Measurements from ENCODE around the gene CST9L.

Gene CST9L

DNA sequence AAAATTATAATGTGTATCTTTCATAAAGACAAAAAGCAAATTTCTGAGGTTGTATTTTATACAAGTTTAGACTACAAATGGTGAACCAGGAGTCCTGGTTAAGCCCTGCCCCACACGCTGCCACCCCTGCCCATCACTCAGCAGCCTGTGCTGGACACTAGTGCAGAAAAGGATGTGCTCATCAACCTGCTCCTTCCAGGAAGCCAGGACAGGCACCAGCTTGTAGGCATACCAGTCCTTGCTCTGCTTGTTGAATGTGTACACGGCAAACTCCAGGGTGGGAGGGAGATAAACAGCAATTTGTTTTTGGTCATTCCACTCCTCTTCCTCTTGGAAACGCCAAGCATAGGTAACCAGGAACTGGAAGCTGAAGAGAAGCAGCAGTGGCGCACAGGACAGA lies 18.1 kb downstream of the CST9L start:
- H3K27ac ChIP-seq: no peak overlapping the region
- H3K4me3 ChIP-seq: no peak overlapping the region

DNA sequence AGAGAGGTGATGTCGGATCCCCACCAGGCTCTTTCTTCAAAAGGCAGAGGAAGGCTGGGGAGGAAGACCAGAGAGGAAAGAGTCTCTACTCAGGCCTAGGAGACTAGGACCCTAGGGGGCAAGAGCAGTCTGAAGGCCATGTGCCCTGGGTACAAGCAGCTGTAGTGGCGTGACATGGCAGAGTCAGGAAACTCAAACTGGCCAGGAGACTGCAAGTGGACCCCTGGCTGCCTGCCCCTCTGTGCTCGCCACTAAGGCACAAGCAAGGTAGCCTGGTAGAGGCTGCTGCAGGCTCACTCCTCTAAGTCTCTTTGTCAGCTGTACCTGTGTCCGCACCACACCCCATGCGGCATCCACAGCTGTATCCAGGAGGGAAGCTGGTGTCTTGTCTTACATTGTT lies 19.9 kb downstream of the CST9L start:
- H3K4me3 ChIP-seq: no peak overlapping the region
- H3K27ac ChIP-seq: no peak overlapping the region

GRCh38 chr20:23547613-23548012 lies 20.7 kb downstream of the CST9L start:
- Histone ChIP-seq H3K4me3 (no peak overlapping the region), H3K27ac (no peak overlapping the region)

- Histone ChIP-seq H3K27ac (no peak overlapping the region), H3K4me3 (no peak overlapping the region)
Measured at GRCh38 chr20:23546435-23547144, 21.7 kb downstream of the CST9L start.

DNA sequence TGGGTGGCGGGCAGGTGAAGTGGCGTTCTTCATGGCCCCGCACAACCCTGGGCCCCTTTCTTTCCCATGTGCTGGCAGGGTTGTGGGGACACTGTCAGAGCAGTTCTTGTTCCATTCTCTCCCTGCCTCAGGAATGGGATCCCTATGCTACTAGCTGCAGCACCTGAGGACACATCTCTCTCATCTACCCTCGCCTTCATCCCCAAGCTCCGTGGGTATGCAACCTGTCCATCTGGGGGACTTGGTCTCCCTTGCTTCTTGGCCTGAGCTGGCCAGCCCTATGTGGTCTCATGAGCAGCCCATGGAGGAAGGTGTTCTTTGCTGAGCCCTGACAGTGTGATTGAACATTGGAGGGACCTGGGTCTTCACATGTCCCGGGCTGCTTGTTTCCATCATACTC lies 24.2 kb downstream of the CST9L start:
- H3K4me3 ChIP-seq: no peak overlapping the region
- no peak overlapping the region for H3K27ac ChIP-seq

- Histone ChIP-seq H3K4me3 (no peak overlapping the region), H3K27ac (no peak overlapping the region)
Measured at GRCh38 chr20:23542801-23543200, 25.5 kb downstream of the CST9L start.

DNA sequence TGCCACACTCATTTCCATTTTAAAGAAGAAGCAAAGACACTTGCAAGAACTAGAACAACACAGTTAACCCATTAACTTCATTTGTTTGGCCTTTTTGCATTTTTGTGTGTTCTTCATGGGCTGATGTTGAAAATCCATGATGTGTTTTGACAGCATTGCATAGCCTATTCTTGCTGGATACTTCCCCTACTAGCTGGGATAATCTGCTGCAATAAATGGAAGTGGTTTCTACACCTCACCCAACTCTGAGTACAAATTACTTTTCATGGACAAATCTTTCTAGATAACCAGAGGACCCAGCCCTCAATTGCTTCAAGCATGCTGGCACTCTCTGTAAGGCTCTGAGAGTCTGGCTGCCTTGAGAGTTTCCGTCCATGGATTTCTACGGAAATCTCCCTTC lies 26.5 kb downstream of the CST9L start:
- H3K4me3 ChIP-seq: no peak overlapping the region
- no peak overlapping the region for H3K27ac ChIP-seq

- Histone ChIP-seq H3K27ac (no peak overlapping the region), H3K4me3 (no peak overlapping the region)
Measured at GRCh38 chr20:23541330-23541729, 27.0 kb downstream of the CST9L start.

DNA sequence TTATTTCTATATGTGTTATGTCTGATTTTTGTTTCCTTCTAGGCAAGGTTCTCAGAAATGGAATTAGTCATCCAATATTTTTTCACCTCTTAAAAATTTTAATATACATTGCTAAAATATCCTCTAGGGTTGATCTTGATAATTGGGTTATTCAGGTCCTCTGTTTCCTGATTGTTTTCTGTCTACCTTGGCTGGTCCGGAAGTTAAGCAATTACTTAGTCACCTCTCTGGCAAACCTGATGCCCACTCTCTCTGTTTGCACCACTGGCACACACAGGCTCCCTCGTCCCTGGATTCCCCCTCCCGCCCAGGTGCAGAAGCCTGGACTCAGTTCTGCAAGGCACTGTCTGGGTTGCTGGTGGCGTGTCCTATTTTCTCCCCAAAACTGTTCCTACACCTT lies 27.7 kb downstream of the CST9L start:
- no peak overlapping the region for H3K4me3 ChIP-seq
- H3K27ac ChIP-seq: no peak overlapping the region

- H3K27ac ChIP-seq: no peak overlapping the region
- no peak overlapping the region for H3K4me3 ChIP-seq
Measured at GRCh38 chr20:23537030-23537429, 31.3 kb downstream of the CST9L start.

DNA sequence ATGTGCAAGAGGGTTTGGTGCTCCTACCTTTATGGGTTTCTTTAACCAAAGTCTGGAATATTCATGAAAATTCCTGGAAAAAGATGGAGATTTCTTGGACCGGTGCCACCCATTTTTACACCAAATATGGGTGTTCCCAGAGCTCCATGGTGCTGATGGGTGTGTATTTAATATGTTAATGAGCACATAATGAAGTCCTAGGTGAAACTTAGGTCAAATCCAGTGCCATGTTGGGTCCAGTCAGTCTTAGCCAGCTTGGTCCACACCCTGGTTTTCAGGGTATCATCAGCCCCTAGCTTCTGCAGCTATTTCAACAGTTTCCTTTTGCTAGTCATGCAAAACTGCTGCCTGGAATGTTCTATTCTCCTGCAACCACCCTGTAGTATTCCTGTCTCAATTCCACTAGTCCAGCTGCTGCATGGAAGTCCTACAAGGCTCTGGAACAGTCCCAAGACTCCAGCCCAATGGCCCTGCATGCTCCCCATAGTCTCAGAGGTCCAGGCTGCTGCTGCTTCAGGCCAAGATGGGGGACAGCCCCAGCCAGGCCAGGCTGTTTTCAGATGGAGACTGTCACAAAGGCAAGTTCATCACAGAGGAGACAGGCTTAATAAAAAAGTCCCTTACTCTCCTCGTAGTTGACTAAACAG lies 31.8 kb downstream of the CST9L start:
- Histone ChIP-seq H3K27ac (no peak overlapping the region), H3K4me3 (no peak overlapping the region)

GRCh38 chr20:23534801-23535593 lies 33.3 kb downstream of the CST9L start:
- Histone ChIP-seq H3K27ac (no peak overlapping the region), H3K4me3 (no peak overlapping the region)

DNA sequence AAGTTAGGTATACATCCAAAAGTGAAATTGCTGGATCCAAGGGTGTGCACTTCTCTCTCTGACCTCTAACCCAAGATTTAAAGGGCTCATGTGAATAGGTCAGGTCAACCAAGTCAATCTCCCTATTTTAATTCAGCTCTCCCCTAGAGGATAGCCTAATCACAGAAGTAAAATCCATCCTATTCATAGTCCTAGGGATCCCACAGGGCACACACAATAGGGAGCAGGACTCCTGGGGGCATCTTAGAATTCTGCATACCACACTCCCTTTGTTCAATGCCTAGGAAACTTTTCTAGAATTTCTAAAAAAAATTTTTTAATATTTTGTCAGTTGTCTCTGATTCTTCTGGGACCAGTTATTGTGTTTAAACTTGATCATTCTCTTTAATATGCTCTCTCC lies 35.1 kb downstream of the CST9L start:
- Histone ChIP-seq H3K4me3 (no peak overlapping the region), H3K27ac (no peak overlapping the region)

- Histone ChIP-seq H3K4me3 (no peak overlapping the region), H3K27ac (no peak overlapping the region)
Measured at GRCh38 chr20:23532533-23532932, 35.8 kb downstream of the CST9L start.

DNA sequence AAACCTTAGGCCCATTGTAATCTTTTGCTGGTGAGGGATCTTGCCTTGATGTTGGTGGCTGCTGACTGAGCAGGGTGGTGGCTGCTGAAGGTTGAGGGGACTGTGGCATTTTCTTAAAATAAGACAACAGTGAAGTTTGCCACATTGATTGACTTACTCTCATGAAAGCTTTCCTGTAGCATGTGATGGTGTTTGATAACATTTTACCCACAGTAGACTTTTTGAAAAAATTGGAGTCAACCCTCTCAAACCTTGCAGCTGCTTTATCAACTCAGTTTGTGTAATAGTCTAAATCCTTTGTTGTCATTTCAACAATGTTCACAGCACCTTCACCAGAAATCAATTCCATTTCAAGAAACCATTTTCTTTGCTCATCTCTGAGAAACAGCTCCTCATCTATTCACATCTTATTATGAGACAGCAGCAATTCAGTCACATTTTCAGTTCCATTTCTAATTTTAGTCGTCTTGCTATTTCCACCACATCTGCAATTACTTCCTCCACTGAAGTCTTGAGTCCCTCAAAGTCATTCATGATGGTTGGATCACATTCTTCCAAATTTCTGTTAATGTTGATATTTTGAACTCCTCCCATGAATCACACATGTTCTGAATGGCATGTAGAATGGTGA lies 37.2 kb downstream of the CST9L start:
- no peak overlapping the region for H3K4me3 ChIP-seq
- no peak overlapping the region for H3K27ac ChIP-seq

- no peak overlapping the region for H3K27ac ChIP-seq
- no peak overlapping the region for H3K4me3 ChIP-seq
Measured at GRCh38 chr20:23528867-23529431, 39.3 kb downstream of the CST9L start.

- Histone ChIP-seq H3K4me3 (no peak overlapping the region), H3K27ac (no peak overlapping the region)
Measured at GRCh38 chr20:23526850-23527249, 41.4 kb downstream of the CST9L start.

GRCh38 chr20:23524146-23524545 lies 44.1 kb downstream of the CST9L start:
- Histone ChIP-seq H3K4me3 (no peak overlapping the region), H3K27ac (no peak overlapping the region)

GRCh38 chr20:23520185-23520584 lies 48.1 kb downstream of the CST9L start:
- Histone ChIP-seq H3K27ac (no peak overlapping the region), H3K4me3 (no peak overlapping the region)

GRCh38 chr20:23519556-23519955 lies 48.7 kb downstream of the CST9L start:
- Histone ChIP-seq H3K27ac (no peak overlapping the region), H3K4me3 (no peak overlapping the region)

Measured in skin epidermis (tissue), 12 donors.